WTC11 (cell line): ENCODE data around the gene KCNG2.

Experiments used
- CREB1 ChIP-seq: sonication (generic); formaldehyde crosslinking; IDR thresholded peaks from 2 replicates; pipeline ENCODE4 v1.8.0; 2023; ENCODE audit warnings: mild to moderate bottlenecking, missing genetic modification reagents
- CTCF ChIP-seq: fragments of 200-600 bp; IDR thresholded peaks from 2 replicates; pipeline ENCODE4 v1.8.0; 2022; ENCODE audit warnings: antibody characterized with exemption
- NFE2L1 ChIP-seq: sonication (generic); formaldehyde crosslinking; IDR thresholded peaks from 2 replicates; pipeline ENCODE4 v1.8.1; 2023; ENCODE audit warnings: missing genetic modification reagents
- SMAD4 ChIP-seq: sonication (generic); formaldehyde crosslinking; IDR thresholded peaks from 2 replicates; pipeline ENCODE4 v1.8.0; 2022; ENCODE audit warnings: mild to moderate bottlenecking, missing genetic modification reagents
- TF ChIP-seq, protein P1 (sequence below): fragments of 250-450 bp; sonication (Bioruptor Pico); IDR thresholded peaks from 2 replicates; pipeline ENCODE4 v1.9.0; 2021; ENCODE audit warnings: mild to moderate bottlenecking

- no peak for TF ChIP-seq CREB1
- TF ChIP-seq, protein P1, sequence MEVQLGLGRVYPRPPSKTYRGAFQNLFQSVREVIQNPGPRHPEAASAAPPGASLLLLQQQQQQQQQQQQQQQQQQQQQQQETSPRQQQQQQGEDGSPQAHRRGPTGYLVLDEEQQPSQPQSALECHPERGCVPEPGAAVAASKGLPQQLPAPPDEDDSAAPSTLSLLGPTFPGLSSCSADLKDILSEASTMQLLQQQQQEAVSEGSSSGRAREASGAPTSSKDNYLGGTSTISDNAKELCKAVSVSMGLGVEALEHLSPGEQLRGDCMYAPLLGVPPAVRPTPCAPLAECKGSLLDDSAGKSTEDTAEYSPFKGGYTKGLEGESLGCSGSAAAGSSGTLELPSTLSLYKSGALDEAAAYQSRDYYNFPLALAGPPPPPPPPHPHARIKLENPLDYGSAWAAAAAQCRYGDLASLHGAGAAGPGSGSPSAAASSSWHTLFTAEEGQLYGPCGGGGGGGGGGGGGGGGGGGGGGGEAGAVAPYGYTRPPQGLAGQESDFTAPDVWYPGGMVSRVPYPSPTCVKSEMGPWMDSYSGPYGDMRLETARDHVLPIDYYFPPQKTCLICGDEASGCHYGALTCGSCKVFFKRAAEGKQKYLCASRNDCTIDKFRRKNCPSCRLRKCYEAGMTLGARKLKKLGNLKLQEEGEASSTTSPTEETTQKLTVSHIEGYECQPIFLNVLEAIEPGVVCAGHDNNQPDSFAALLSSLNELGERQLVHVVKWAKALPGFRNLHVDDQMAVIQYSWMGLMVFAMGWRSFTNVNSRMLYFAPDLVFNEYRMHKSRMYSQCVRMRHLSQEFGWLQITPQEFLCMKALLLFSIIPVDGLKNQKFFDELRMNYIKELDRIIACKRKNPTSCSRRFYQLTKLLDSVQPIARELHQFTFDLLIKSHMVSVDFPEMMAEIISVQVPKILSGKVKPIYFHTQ (CRISPR knock-in tag), result no peak
- no peak for TF ChIP-seq CTCF
- no peak for TF ChIP-seq NFE2L1 (CRISPR knock-in tag)
- no peak for TF ChIP-seq SMAD4
Measured at GRCh38 chr18:79910563-79911343, 113.0 kb downstream of the KCNG2 start.
